Measurements from ENCODE around the gene FBLIM1. TPM values are rescaled to one million over a fixed set of nuclear protein-coding genes. Genes with fewer than 3 reads are reported as not detected.

The FBLIM1 gene
- total RNA-seq, 2 donors from 2014 or later: 731 to 997 TPM

- DNase-seq (ENCODE audit: low spot score) (no peak), ATAC-seq (ENCODE audit: insufficient number of reproducible peaks, low FRiP score, low read depth) (no peak)
- no peaks in the 10 kb centered on the region for H3K27me3 ChIP-seq (replicated peaks; ENCODE audit: insufficient read depth)
- H3K4me3 ChIP-seq: no peak overlapping the region
- TF ChIP-seq, protein P1, sequence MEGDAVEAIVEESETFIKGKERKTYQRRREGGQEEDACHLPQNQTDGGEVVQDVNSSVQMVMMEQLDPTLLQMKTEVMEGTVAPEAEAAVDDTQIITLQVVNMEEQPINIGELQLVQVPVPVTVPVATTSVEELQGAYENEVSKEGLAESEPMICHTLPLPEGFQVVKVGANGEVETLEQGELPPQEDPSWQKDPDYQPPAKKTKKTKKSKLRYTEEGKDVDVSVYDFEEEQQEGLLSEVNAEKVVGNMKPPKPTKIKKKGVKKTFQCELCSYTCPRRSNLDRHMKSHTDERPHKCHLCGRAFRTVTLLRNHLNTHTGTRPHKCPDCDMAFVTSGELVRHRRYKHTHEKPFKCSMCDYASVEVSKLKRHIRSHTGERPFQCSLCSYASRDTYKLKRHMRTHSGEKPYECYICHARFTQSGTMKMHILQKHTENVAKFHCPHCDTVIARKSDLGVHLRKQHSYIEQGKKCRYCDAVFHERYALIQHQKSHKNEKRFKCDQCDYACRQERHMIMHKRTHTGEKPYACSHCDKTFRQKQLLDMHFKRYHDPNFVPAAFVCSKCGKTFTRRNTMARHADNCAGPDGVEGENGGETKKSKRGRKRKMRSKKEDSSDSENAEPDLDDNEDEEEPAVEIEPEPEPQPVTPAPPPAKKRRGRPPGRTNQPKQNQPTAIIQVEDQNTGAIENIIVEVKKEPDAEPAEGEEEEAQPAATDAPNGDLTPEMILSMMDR (IDR thresholded peaks at IDR 0.05): no peak
- no peaks in the 10 kb centered on the region for H3K9me3 ChIP-seq
- peaks cover 80% of the 10 kb centered on the region for H3K36me3 ChIP-seq
- no peaks in the 10 kb centered on the region for H3K4me1 ChIP-seq (ENCODE audit: control insufficient read depth in 1 of 2, low read depth in 2 of 2)
- no peak overlapping the region for H3K27ac ChIP-seq
Measured at GRCh38 chr1:15722836-15723532, 35.6 kb upstream of the FBLIM1 start.

DNA sequence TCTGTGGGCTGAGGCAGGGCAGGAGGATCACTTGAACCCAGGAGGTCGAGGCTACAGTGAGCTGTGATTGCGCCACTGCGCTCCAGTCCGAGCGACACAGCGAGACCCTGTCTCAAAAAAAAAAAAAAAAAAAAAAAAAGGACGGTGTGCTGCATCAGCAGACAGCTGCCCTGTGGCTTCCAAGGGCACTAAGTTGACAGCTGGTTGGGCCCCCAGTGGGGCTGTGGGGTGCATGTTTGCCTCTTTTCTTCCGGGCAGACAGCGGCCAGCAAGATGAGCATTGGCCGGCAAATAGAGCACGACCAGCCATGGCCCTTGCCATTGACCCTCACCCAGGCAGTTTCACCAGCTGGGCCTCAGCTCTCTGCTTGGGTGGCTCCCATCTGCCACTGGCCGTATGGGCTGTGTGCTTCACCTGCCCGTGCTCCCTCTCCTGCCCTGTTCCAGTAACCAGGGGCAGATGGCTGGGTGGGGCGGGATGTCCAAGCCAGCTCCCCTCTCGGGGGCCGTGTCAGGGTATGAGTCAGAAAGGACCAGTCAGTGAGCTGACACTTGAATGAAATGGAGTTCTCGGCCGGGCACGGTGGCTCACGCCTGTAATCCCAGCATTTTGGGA is 34.9 kb upstream of the FBLIM1 start:
- Histone ChIP-seq H3K27ac (no peak overlapping the region), H3K4me1 (ENCODE audit: control insufficient read depth in 1 of 2, low read depth in 2 of 2) (no peaks in the 10 kb centered on the region), H3K9me3 (no peaks in the 10 kb centered on the region), H3K4me3 (no peak overlapping the region), H3K27me3 (replicated peaks; ENCODE audit: insufficient read depth) (no peaks in the 10 kb centered on the region), H3K36me3 (peaks cover 82% of the 10 kb centered on the region)
- TF ChIP-seq, protein P1 (IDR thresholded peaks at IDR 0.05): no peak
- ATAC-seq (ENCODE audit: insufficient number of reproducible peaks, low FRiP score, low read depth) (no peak), DNase-seq (ENCODE audit: low spot score) (no peak)

GRCh38 chr1:15724949-15725880 is 33.4 kb upstream of the FBLIM1 start:
- Histone ChIP-seq H3K4me3 (no peak overlapping the region), H3K27ac (no peak overlapping the region), H3K27me3 (replicated peaks; ENCODE audit: insufficient read depth) (no peaks in the 10 kb centered on the region), H3K36me3 (peaks cover 80% of the 10 kb centered on the region), H3K4me1 (ENCODE audit: control insufficient read depth in 1 of 2, low read depth in 2 of 2) (no peaks in the 10 kb centered on the region), H3K9me3 (no peaks in the 10 kb centered on the region)
- DNase-seq (ENCODE audit: low spot score): no peak
- TF ChIP-seq, protein P1 (IDR thresholded peaks at IDR 0.05): no peak
- no peak for ATAC-seq (ENCODE audit: insufficient number of reproducible peaks, low FRiP score, low read depth)

- TF ChIP-seq, protein P1 (IDR thresholded peaks at IDR 0.05): no peak
- H3K27me3 ChIP-seq (replicated peaks; ENCODE audit: insufficient read depth): no peaks in the 10 kb centered on the region
- H3K27ac ChIP-seq: no peak overlapping the region
- ATAC-seq (ENCODE audit: insufficient number of reproducible peaks, low FRiP score, low read depth) (no peak), DNase-seq (ENCODE audit: low spot score) (no peak)
- no peak overlapping the region for H3K4me3 ChIP-seq
- no peaks in the 10 kb centered on the region for H3K9me3 ChIP-seq
- no peaks in the 10 kb centered on the region for H3K4me1 ChIP-seq (ENCODE audit: control insufficient read depth in 1 of 2, low read depth in 2 of 2)
- H3K36me3 ChIP-seq: peaks cover 81% of the 10 kb centered on the region
Measured at GRCh38 chr1:15726508-15726907, 32.1 kb upstream of the FBLIM1 start.

- H3K27me3 ChIP-seq (replicated peaks; ENCODE audit: insufficient read depth): no peaks in the 10 kb centered on the region
- no peak for ATAC-seq (ENCODE audit: insufficient number of reproducible peaks, low FRiP score, low read depth)
- TF ChIP-seq, protein P1 (IDR thresholded peaks at IDR 0.05): no peak
Measured at GRCh38 chr1:15727021-15727420, 31.6 kb upstream of the FBLIM1 start.

More at GRCh38 chr1:15727021-15727420, 31.6 kb upstream of the FBLIM1 start:
- Histone ChIP-seq H3K36me3 (peaks cover 83% of the 10 kb centered on the region), H3K4me3 (no peak overlapping the region), H3K27ac (no peak overlapping the region), H3K9me3 (no peaks in the 10 kb centered on the region), H3K4me1 (ENCODE audit: control insufficient read depth in 1 of 2, low read depth in 2 of 2) (no peaks in the 10 kb centered on the region)
- no peak for DNase-seq (ENCODE audit: low spot score)

All from thoracic aorta (tissue), 2 donors.